Brain pericyte (primary cell): Measurements from ENCODE around the gene C7orf33.
"Not testable (repeated sequence)": the region's sequence is repeated elsewhere in the genome, so short reads cannot be mapped to it uniquely, and the experiment has no call there.

ENCODE experiments used
- DNase-seq: peaks from one replicate; pipeline ENCODE4 v3.0.0-alpha.2; 2012; ENCODE audit warnings: low read depth, low spot score

The C7orf33 gene

GRCh38 chr7:148580446-148580845 lies 10.1 kb upstream of the C7orf33 start:
- no peak for DNase-seq

- no peak for DNase-seq
Measured at GRCh38 chr7:148581624-148582023, 8.9 kb upstream of the C7orf33 start.

- no peak for DNase-seq
Measured at GRCh38 chr7:148584154-148584827, 6.3 kb upstream of the C7orf33 start.

GRCh38 chr7:148585399-148585798 lies 5.2 kb upstream of the C7orf33 start:
- no peak for DNase-seq

GRCh38 chr7:148587076-148587475 lies 3.5 kb upstream of the C7orf33 start:
- no peak for DNase-seq

GRCh38 chr7:148588168-148588567 lies 2.4 kb upstream of the C7orf33 start:
- DNase-seq = no peak

GRCh38 chr7:148588670-148589131 lies 1.9 kb upstream of the C7orf33 start:
- no peak for DNase-seq

GRCh38 chr7:148589640-148590039 lies 926 bp upstream of the C7orf33 start:
- no peak for DNase-seq

GRCh38 chr7:148596354-148596753 lies 5.8 kb downstream of the C7orf33 start:
- not testable (repeated sequence) for DNase-seq

- DNase-seq = no peak
Measured at GRCh38 chr7:148598351-148598750, 7.8 kb downstream of the C7orf33 start.

GRCh38 chr7:148605350-148605749 lies 14.8 kb downstream of the C7orf33 start:
- DNase-seq = no peak

- no peak for DNase-seq
Measured at GRCh38 chr7:148607151-148607661, 16.6 kb downstream of the C7orf33 start.

- no peak for DNase-seq
Measured at GRCh38 chr7:148609045-148609725, 18.6 kb downstream of the C7orf33 start.

GRCh38 chr7:148611692-148612091 lies 21.1 kb downstream of the C7orf33 start:
- DNase-seq = no peak

GRCh38 chr7:148615085-148615730 lies 24.6 kb downstream of the C7orf33 start:
- DNase-seq = no peak

- no peak for DNase-seq
Measured at GRCh38 chr7:148620749-148621359, 30.3 kb downstream of the C7orf33 start.

- no peak for DNase-seq
Measured at GRCh38 chr7:148621563-148621962, 31.0 kb downstream of the C7orf33 start.

- no peak for DNase-seq
Measured at GRCh38 chr7:148622887-148623585, 32.5 kb downstream of the C7orf33 start.

GRCh38 chr7:148623586-148624282 lies 33.2 kb downstream of the C7orf33 start:
- DNase-seq = no peak

- DNase-seq = no peak
Measured at GRCh38 chr7:148624735-148625134, 34.2 kb downstream of the C7orf33 start.

- no peak for DNase-seq
Measured at GRCh38 chr7:148625342-148625741, 34.8 kb downstream of the C7orf33 start.
